Non-pigmented ciliary epithelial cell (primary cell): ENCODE data around the gene ICE2.

Experiments used
- DNase-seq: peaks from one replicate; pipeline ENCODE4 v3.0.0-alpha.2; 2010; ENCODE audit warnings: low read depth

ICE2 gene

GRCh38 chr15:60389261-60390077 is 89.5 kb downstream of the ICE2 start:
- DNase-seq, result no peak

- DNase-seq, result no peak
Measured at GRCh38 chr15:60387321-60387720, 91.6 kb downstream of the ICE2 start.

- no peak for DNase-seq
Measured at GRCh38 chr15:60386615-60387014, 92.3 kb downstream of the ICE2 start.

GRCh38 chr15:60385620-60386552 is 93.1 kb downstream of the ICE2 start:
- DNase-seq, result no peak

- no peak for DNase-seq
Measured at GRCh38 chr15:60384526-60385126, 94.3 kb downstream of the ICE2 start.

GRCh38 chr15:60384053-60384452 is 94.9 kb downstream of the ICE2 start:
- no peak for DNase-seq

- DNase-seq, result no peak
Measured at GRCh38 chr15:60382773-60383674, 95.9 kb downstream of the ICE2 start.

GRCh38 chr15:60381148-60381788 is 97.7 kb downstream of the ICE2 start:
- DNase-seq, result no peak

- peak; percentile 78 for DNase-seq
Measured at GRCh38 chr15:60379525-60380274, 99.2 kb downstream of the ICE2 start.

- no peak for DNase-seq
Measured at GRCh38 chr15:60379185-60379524, 99.8 kb downstream of the ICE2 start.

- DNase-seq, result no peak
Measured at GRCh38 chr15:60376677-60377095, 102.3 kb downstream of the ICE2 start.

GRCh38 chr15:60375306-60375705 is 103.6 kb downstream of the ICE2 start:
- DNase-seq, result no peak

GRCh38 chr15:60374628-60375081 is 104.3 kb downstream of the ICE2 start:
- DNase-seq, result peak; percentile 92

- DNase-seq, result no peak
Measured at GRCh38 chr15:60374209-60374608, 104.7 kb downstream of the ICE2 start.

GRCh38 chr15:60373745-60374144 is 105.2 kb downstream of the ICE2 start:
- no peak for DNase-seq

- DNase-seq, result no peak
Measured at GRCh38 chr15:60373327-60373726, 105.6 kb downstream of the ICE2 start.

GRCh38 chr15:60372756-60373155 is 106.2 kb downstream of the ICE2 start:
- DNase-seq, result no peak

GRCh38 chr15:60372227-60372626 is 106.7 kb downstream of the ICE2 start:
- no peak for DNase-seq

GRCh38 chr15:60371175-60372051 is 107.5 kb downstream of the ICE2 start:
- peak; percentile 97 for DNase-seq

- no peak for DNase-seq
Measured at GRCh38 chr15:60370869-60371136, 108.1 kb downstream of the ICE2 start.
